Measurements from ENCODE around the gene SLC7A14.

The SLC7A14 gene

DNA sequence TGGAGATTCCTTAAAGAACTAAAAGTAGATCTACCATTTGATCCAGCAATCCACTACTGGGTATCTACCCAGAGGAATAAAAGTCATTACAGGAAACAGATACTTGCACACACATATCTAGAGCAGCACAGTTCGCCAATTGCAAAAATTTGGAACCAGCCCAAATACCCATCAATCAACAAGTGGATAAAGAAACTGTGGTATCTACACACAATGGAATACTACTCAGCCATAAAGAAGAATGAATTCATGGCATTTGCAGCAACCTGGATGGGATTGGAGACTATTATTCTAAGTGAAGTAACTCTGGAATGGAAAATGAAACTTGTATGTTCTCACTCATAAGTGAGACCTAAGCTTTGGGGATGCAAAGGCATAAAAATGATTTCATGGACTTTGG lies 23.8 kb downstream of the SLC7A14 start:
- no peaks in the 10 kb centered on the region for H3F3A ChIP-seq (ENCODE audit: low read depth)
- no peak for TF ChIP-seq EZH2phosphoT487 (IDR thresholded peaks at IDR 0.05; ENCODE audit: borderline replicate concordance)
- TF ChIP-seq CTCF (conservative IDR thresholded peaks at IDR 0.05; ENCODE audit: low read length): no peak
- no peaks in the 10 kb centered on the region for H4K20me1 ChIP-seq (ENCODE audit: insufficient read depth, low read length, poor library complexity, severe bottlenecking)

GRCh38 chr3:170560717-170561382 lies 25.0 kb downstream of the SLC7A14 start:
- Histone ChIP-seq H3K79me2 (ENCODE audit: insufficient read depth, low read length) (no peaks in the 10 kb centered on the region), H2AFZ (ENCODE audit: low read length) (no peak overlapping the region), H3K36me3 (ENCODE audit: insufficient read depth, low read length) (no peaks in the 10 kb centered on the region), H3F3A (ENCODE audit: low read depth) (no peaks in the 10 kb centered on the region), H3K4me2 (ENCODE audit: low read depth, low read length, poor library complexity, severe bottlenecking) (no peak overlapping the region), H3K4me1 (ENCODE audit: insufficient read depth, low read length, poor library complexity, severe bottlenecking) (peaks cover 3% of the 10 kb centered on the region), H4K20me1 (ENCODE audit: insufficient read depth, low read length, poor library complexity, severe bottlenecking) (no peaks in the 10 kb centered on the region), H3K27me3 (ENCODE audit: insufficient read depth, low read length, poor library complexity, severe bottlenecking) (peaks cover 9% of the 10 kb centered on the region), H3K4me3 (ENCODE audit: low read length, poor library complexity, severe bottlenecking) (no peak overlapping the region), H3K9ac (ENCODE audit: low read depth, low read length, poor library complexity, severe bottlenecking) (no peak overlapping the region), H3K9me2 (replicated peaks; ENCODE audit: low read depth, low read length) (no peaks in the 10 kb centered on the region), H3K9me3 (ENCODE audit: insufficient read depth, low read depth, low read length) (no peaks in the 10 kb centered on the region)
- TF ChIP-seq EZH2phosphoT487 (IDR thresholded peaks at IDR 0.05; ENCODE audit: borderline replicate concordance) (no peak), CTCF (conservative IDR thresholded peaks at IDR 0.05; ENCODE audit: low read length) (no peak)

More for the DNA sequence above, 23.8 kb downstream of the SLC7A14 start:
- Histone ChIP-seq H3K9me2 (replicated peaks; ENCODE audit: low read depth, low read length) (no peaks in the 10 kb centered on the region), H3K9ac (ENCODE audit: low read depth, low read length, poor library complexity, severe bottlenecking) (no peak overlapping the region), H3K27me3 (ENCODE audit: insufficient read depth, low read length, poor library complexity, severe bottlenecking) (peaks cover 9% of the 10 kb centered on the region), H3K79me2 (ENCODE audit: insufficient read depth, low read length) (no peaks in the 10 kb centered on the region), H3K4me2 (ENCODE audit: low read depth, low read length, poor library complexity, severe bottlenecking) (no peak overlapping the region), H2AFZ (ENCODE audit: low read length) (no peak overlapping the region), H3K9me3 (ENCODE audit: insufficient read depth, low read depth, low read length) (no peaks in the 10 kb centered on the region), H3K36me3 (ENCODE audit: insufficient read depth, low read length) (no peaks in the 10 kb centered on the region), H3K4me1 (ENCODE audit: insufficient read depth, low read length, poor library complexity, severe bottlenecking) (peaks cover 3% of the 10 kb centered on the region), H3K4me3 (ENCODE audit: low read length, poor library complexity, severe bottlenecking) (no peak overlapping the region)

- Histone ChIP-seq H3K9me3 (ENCODE audit: insufficient read depth, low read depth, low read length) (no peaks in the 10 kb centered on the region), H3K9me2 (replicated peaks; ENCODE audit: low read depth, low read length) (no peaks in the 10 kb centered on the region), H2AFZ (ENCODE audit: low read length) (no peak overlapping the region), H4K20me1 (ENCODE audit: insufficient read depth, low read length, poor library complexity, severe bottlenecking) (no peaks in the 10 kb centered on the region), H3K4me2 (ENCODE audit: low read depth, low read length, poor library complexity, severe bottlenecking) (no peak overlapping the region), H3F3A (ENCODE audit: low read depth) (no peaks in the 10 kb centered on the region), H3K4me1 (ENCODE audit: insufficient read depth, low read length, poor library complexity, severe bottlenecking) (peaks cover 3% of the 10 kb centered on the region), H3K9ac (ENCODE audit: low read depth, low read length, poor library complexity, severe bottlenecking) (no peak overlapping the region), H3K36me3 (ENCODE audit: insufficient read depth, low read length) (no peaks in the 10 kb centered on the region), H3K4me3 (ENCODE audit: low read length, poor library complexity, severe bottlenecking) (no peak overlapping the region), H3K79me2 (ENCODE audit: insufficient read depth, low read length) (no peaks in the 10 kb centered on the region), H3K27me3 (ENCODE audit: insufficient read depth, low read length, poor library complexity, severe bottlenecking) (peaks cover 9% of the 10 kb centered on the region)
- TF ChIP-seq CTCF (conservative IDR thresholded peaks at IDR 0.05; ENCODE audit: low read length) (no peak), EZH2phosphoT487 (IDR thresholded peaks at IDR 0.05; ENCODE audit: borderline replicate concordance) (no peak)
These were observed 25.6 kb downstream of the SLC7A14 start for GRCh38 chr3:170560296-170560695.
